Glutamatergic neuron (in vitro differentiated cells): ENCODE results near the gene MKNK2. TPM values are rescaled to one million over a fixed set of nuclear protein-coding genes. Genes with fewer than 3 reads are reported as not detected.
A peak's percentile ranks its signal among the peaks of the same experiment; 100 is the strongest.

Experiments used
- DNase-seq: peaks from one replicate; pipeline ENCODE4 v3.0.0; 2022
- H3K27ac Mint-ChIP-seq: one replicate; pipeline ENCODE4 v1.8.0; 2020; ENCODE audit warnings: mild to moderate bottlenecking, mixed read lengths, inconsistent platforms; ENCODE audit not compliant: unreplicated experiment
- H3K27me3 Mint-ChIP-seq: one replicate; pipeline ENCODE4 v1.8.0; 2020; ENCODE audit warnings: mild to moderate bottlenecking, moderate library complexity, mixed read lengths, inconsistent platforms; ENCODE audit not compliant: unreplicated experiment
- H3K36me3 Mint-ChIP-seq: one replicate; pipeline ENCODE4 v1.8.0; 2020; ENCODE audit warnings: mild to moderate bottlenecking, mixed read lengths, inconsistent platforms; ENCODE audit not compliant: unreplicated experiment
- H3K4me1 Mint-ChIP-seq: one replicate; pipeline ENCODE4 v1.8.0; 2020; ENCODE audit warnings: mild to moderate bottlenecking, low read depth, mixed read lengths, inconsistent platforms; ENCODE audit not compliant: unreplicated experiment
- H3K4me3 Mint-ChIP-seq: one replicate; pipeline ENCODE4 v1.8.0; 2020; ENCODE audit warnings: mild to moderate bottlenecking, mixed read lengths, inconsistent platforms; ENCODE audit not compliant: unreplicated experiment
- H3K9me3 Mint-ChIP-seq: one replicate; pipeline ENCODE4 v1.8.0; 2020; ENCODE audit warnings: mild to moderate bottlenecking, moderate library complexity, mixed read lengths, inconsistent platforms; ENCODE audit not compliant: unreplicated experiment
- long read RNA-seq: library from polyadenylated mRNA; unstranded; transcript quantifications from one replicate; pipeline ENCODE4 v2.0.0, GENCODE V29; 2020; ENCODE audit not compliant: unreplicated experiment
- total RNA-seq: library from RNA; stranded (reverse); fragmentation: NEBNext Ultra II Directional; extraction: Animal tissue kit (Norgen Biotek cat#: 25700); gene quantifications from one replicate; pipeline ENCODE4 v1.2.1, GENCODE V29; 2021; ENCODE audit not compliant: unreplicated experiment
- TF ChIP-seq, protein P1 (sequence below): fragments of 200-600 bp; sonication (generic); IDR thresholded peaks from one replicate; pipeline ENCODE4 v1.5.0; 2021; ENCODE audit not compliant: partially characterized antibody, unreplicated experiment

MKNK2 gene
- total RNA-seq = 149 TPM
- long read RNA-seq, partial matches to known transcripts = 0 of 12 reads
- long read RNA-seq, other reads (novel, unspliced or antisense) = 11 of 12 reads

DNA sequence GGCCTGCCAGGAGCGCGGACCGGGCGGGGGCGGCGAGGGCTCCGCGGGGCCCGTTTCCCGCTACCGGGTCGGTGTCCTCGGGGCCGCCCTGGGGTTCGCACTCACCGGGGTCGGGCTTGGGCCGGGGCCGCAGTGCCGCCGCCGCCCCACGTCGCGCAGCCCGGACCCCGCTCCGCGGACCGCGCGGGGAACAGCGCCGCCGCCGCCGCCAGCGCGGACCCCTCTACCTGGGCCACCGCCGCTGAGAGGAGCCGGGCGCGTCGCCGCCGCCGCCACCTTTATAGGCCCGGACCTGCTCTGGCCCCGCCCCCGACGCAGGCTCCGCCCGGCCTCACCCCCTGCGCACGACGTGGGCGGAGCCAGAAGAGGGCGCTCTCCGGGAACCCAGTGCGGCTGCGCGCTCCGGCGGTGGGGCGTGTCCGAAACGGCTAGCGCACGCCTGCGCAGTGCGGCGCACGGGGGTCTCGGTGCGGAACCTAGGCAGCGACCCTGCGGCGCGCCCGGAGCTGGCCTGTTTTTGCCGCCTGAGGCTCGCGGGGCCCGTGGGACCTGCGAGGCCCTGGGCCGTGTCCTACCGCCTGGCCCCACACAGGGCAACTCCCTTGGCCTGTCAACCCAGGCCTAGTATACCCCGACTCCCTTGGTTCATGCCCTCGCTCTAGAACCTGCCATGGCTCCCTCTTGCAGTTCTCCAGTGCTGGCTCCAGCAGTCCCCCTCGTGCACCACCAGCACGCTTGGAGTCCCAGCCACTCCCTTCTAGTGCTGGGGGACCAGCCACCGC is at the start of gene MKNK2:
Gene MKNK2, minus strand, starts transcription at position 254 of the 782 bp plus-strand sequence. CDS start 393 bp downstream, outside the sequence.
- Mint-ChIP-seq H3K36me3 (no peaks in the 10 kb centered on the region), H3K27me3 (peaks cover 2% of the 10 kb centered on the region), H3K4me3 (peak within 1 kb of the TSS; percentile 93), H3K9me3 (peaks cover 2% of the 10 kb centered on the region), H3K4me1 (peaks cover 4% of the 10 kb centered on the region), H3K27ac (no peak within 1 kb of the TSS)
- DNase-seq = peak; percentile 96
- TF ChIP-seq, protein P1, sequence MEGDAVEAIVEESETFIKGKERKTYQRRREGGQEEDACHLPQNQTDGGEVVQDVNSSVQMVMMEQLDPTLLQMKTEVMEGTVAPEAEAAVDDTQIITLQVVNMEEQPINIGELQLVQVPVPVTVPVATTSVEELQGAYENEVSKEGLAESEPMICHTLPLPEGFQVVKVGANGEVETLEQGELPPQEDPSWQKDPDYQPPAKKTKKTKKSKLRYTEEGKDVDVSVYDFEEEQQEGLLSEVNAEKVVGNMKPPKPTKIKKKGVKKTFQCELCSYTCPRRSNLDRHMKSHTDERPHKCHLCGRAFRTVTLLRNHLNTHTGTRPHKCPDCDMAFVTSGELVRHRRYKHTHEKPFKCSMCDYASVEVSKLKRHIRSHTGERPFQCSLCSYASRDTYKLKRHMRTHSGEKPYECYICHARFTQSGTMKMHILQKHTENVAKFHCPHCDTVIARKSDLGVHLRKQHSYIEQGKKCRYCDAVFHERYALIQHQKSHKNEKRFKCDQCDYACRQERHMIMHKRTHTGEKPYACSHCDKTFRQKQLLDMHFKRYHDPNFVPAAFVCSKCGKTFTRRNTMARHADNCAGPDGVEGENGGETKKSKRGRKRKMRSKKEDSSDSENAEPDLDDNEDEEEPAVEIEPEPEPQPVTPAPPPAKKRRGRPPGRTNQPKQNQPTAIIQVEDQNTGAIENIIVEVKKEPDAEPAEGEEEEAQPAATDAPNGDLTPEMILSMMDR = peak; percentile 69

DNA sequence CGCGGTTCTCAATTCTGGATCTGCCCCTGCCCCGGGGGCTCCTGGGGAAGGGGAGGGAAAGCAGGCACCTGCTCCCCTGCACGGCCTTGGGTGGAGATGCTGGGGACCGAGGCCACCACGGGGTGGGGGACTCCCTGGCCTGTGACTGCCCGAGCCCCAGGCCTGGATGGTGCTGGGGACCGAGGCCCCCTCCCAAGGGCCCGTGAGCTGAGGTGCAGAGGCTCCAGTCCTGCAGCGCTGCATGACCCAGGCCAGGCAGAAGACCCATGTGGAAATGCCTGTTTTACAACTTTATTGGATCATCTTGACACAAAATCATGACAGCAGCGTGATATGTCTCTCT is 49.6 kb upstream of the MKNK2 start:
- no peak for DNase-seq
- H3K4me3 Mint-ChIP-seq = no peak overlapping the region
- H3K36me3 Mint-ChIP-seq = peaks cover 7% of the 10 kb centered on the region
- TF ChIP-seq, protein P1 = no peak
- H3K27ac Mint-ChIP-seq = no peak overlapping the region
- peaks cover 6% of the 10 kb centered on the region for H3K27me3 Mint-ChIP-seq
- no peaks in the 10 kb centered on the region for H3K4me1 Mint-ChIP-seq
- H3K9me3 Mint-ChIP-seq = peaks cover 10% of the 10 kb centered on the region

DNA sequence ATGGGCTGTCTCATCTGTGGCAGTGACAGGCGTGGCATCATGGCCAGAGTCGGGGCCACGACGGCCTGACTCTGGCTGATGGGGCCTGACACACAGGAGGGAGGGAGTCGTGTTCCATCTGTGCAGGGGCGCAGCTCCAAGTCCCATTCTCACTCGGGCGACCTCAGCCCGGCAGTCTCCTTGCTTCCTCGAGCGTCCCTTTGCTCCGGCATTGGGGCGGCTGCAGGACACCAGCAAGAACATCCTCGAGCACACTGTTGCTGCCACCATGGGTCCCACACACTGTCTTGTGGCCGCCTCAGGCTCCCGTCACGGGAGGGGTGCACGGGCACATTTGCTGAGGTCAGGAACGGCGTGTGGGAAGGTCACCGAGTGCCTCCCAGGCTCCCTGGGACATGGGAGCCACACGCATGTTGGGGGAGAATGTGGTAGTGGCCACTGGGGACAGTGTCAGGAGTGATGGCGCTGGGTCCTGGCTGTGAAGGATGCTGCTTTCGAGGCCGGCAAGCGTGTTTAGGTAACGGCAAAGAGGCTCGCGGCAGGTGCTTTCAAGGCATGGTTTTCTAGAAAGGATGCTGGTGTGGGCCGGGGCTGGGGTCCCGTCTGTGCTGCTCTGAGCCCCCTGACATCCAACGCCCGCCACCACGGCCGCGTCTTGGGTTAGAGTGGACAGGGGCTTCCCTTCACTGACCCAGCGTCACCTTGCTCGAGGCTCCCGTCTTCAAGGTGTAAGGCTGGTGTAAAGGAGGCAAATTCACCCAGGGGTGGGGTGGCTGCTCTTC is 49.1 kb upstream of the MKNK2 start:
- TF ChIP-seq, protein P1 = no peak
- H3K4me1 Mint-ChIP-seq = no peaks in the 10 kb centered on the region
- peaks cover 7% of the 10 kb centered on the region for H3K36me3 Mint-ChIP-seq
- H3K4me3 Mint-ChIP-seq = no peak overlapping the region
- H3K9me3 Mint-ChIP-seq = peaks cover 5% of the 10 kb centered on the region
- H3K27ac Mint-ChIP-seq = no peak overlapping the region
- peaks cover 8% of the 10 kb centered on the region for H3K27me3 Mint-ChIP-seq
- DNase-seq = no peak

DNA sequence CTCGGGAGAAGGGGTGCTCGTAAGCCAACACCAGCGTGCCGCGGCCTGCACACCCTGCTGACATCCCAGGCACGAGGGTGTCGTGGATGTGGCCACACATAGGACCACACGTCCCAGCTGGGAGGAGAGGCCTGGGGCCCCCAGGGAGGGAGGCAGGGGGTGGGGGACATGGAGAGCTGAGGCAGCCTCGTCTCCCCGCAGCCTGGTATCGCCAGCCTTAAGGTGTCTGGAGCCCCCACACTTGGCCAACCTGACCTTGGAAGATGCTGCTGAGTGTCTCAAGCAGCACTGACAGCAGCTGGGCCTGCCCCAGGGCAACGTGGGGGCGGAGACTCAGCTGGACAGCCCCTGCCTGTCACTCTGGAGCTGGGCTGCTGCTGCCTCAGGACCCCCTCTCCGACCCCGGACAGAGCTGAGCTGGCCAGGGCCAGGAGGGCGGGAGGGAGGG is 48.0 kb upstream of the MKNK2 start:
- Mint-ChIP-seq H3K27me3 (peaks cover 4% of the 10 kb centered on the region), H3K4me3 (no peak overlapping the region), H3K27ac (no peak overlapping the region), H3K9me3 (peaks cover 7% of the 10 kb centered on the region), H3K36me3 (peaks cover 5% of the 10 kb centered on the region), H3K4me1 (peaks cover 6% of the 10 kb centered on the region)
- peak; percentile 61 for DNase-seq
- TF ChIP-seq, protein P1 = no peak

DNA sequence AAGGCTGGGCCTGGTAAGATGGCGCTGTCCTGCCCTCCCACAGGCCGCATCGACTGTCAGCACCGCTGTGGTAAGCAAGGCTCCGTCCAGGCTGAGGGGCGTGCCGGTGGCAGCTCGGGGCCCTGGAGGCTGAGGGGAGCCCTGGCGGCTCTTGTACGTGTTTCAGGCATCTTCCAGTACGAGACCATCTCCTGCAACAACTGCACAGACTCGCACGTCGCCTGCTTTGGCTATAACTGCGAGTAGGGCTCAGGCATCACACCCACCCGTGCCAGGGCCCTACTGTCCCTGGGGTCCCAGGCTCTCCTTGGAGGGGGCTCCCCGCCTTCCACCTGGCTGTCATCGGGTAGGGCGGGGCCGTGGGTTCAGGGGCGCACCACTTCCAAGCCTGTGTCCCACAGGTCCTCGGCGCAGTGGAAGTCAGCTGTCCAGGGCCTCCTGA is 46.9 kb upstream of the MKNK2 start:
- Mint-ChIP-seq H3K4me1 (peaks cover 6% of the 10 kb centered on the region), H3K27me3 (peaks cover 3% of the 10 kb centered on the region), H3K4me3 (no peak overlapping the region), H3K36me3 (no peaks in the 10 kb centered on the region), H3K27ac (no peak overlapping the region), H3K9me3 (peaks cover 7% of the 10 kb centered on the region)
- TF ChIP-seq, protein P1 = no peak
- DNase-seq = no peak
